HEK293T (cell line): ENCODE measurements around the gene MRPS7.
"Not testable (repeated sequence)": the region's sequence is repeated elsewhere in the genome, so short reads cannot be mapped to it uniquely, and the experiment has no call there.

ENCODE experiments used
- CTCF ChIA-PET: fragments of 350-600 bp; formaldehyde crosslinking; extraction: SDS; loops from one replicate; lab custom pipeline; 2021; ENCODE audit warnings: antibody characterized with exemption, inconsistent platforms; lab: Yijun Ruan, JAX
- POLR2A ChIA-PET: fragments of 350-600 bp; formaldehyde crosslinking; extraction: SDS; loops from one replicate; lab custom pipeline; 2020; ENCODE audit warnings: antibody characterized with exemption, inconsistent platforms; lab: Yijun Ruan, JAX
- DNase-seq: peaks from one replicate; pipeline ENCODE4 v3.0.0; 2012; ENCODE audit warnings: mixed read lengths; ENCODE audit errors: extremely low spot score
- ARNT ChIP-seq: fragments of 450-650 bp; IDR thresholded peaks from 2 replicates; pipeline ENCODE4 v1.6.1; 2017; ENCODE audit warnings: mild to moderate bottlenecking
- BHLHE40 ChIP-seq: fragments of 450-650 bp; IDR thresholded peaks from 2 replicates; pipeline ENCODE4 v1.6.1; 2016; ENCODE audit warnings: mild to moderate bottlenecking, moderate library complexity, borderline replicate concordance
- CTBP1 ChIP-seq: fragments of 450-650 bp; IDR thresholded peaks from 2 replicates; pipeline ENCODE4 v1.6.1; 2016; ENCODE audit warnings: borderline replicate concordance
- ELF4 ChIP-seq: fragments of 450-650 bp; IDR thresholded peaks from 2 replicates; pipeline ENCODE4 v1.6.1; 2017; ENCODE audit warnings: antibody characterized with exemption
- FOXA1 ChIP-seq: fragments of 450-650 bp; IDR thresholded peaks from 2 replicates; pipeline ENCODE4 v1.6.1; 2016; ENCODE audit warnings: mild to moderate bottlenecking
- FOXK2 ChIP-seq: fragments of 450-650 bp; IDR thresholded peaks from 2 replicates; pipeline ENCODE4 v1.6.1; 2016; ENCODE audit warnings: mild to moderate bottlenecking
- FOXM1 ChIP-seq: fragments of 450-650 bp; IDR thresholded peaks from 2 replicates; pipeline ENCODE4 v1.6.1; 2017; ENCODE audit warnings: mild to moderate bottlenecking, borderline replicate concordance
- HDGF ChIP-seq: fragments of 450-650 bp; IDR thresholded peaks from 2 replicates; pipeline ENCODE4 v1.6.1; 2017; ENCODE audit warnings: antibody characterized with exemption, borderline replicate concordance
- L3MBTL2 ChIP-seq: fragments of 450-650 bp; conservative IDR thresholded peaks from 2 replicates; pipeline ENCODE4 v1.6.1; 2016; ENCODE audit warnings: mild to moderate bottlenecking
- LEF1 ChIP-seq: fragments of 450-650 bp; IDR thresholded peaks from 2 replicates; pipeline ENCODE4 v1.6.1; 2017; ENCODE audit warnings: mild to moderate bottlenecking, borderline replicate concordance
- NFRKB ChIP-seq: fragments of 450-650 bp; IDR thresholded peaks from 2 replicates; pipeline ENCODE4 v1.6.1; 2016; ENCODE audit warnings: mild to moderate bottlenecking, moderate library complexity
- PKNOX1 ChIP-seq: fragments of 450-650 bp; IDR thresholded peaks from 2 replicates; pipeline ENCODE4 v1.6.1; 2016
- SP1 ChIP-seq: fragments of 450-650 bp; IDR thresholded peaks from 2 replicates; pipeline ENCODE4 v1.6.1; 2017
- SUZ12 ChIP-seq: fragments of 450-650 bp; IDR thresholded peaks from 2 replicates; pipeline ENCODE4 v1.6.1; 2016; ENCODE audit warnings: mild to moderate bottlenecking
- TARDBP ChIP-seq: fragments of 450-650 bp; IDR thresholded peaks from 2 replicates; pipeline ENCODE4 v1.6.1; 2016
- ZNF384 ChIP-seq: fragments of 450-650 bp; IDR thresholded peaks from 2 replicates; pipeline ENCODE4 v1.6.1; 2016

MRPS7 gene

GRCh38 chr17:75249564-75249963, 12.1 kb upstream of the MRPS7 start:
- ChIA-PET POLR2A (interaction anchor here (0.9 to 3.8 kb wide), 5 partner anchors 9 to 44 kb away, joined by 3 to 21 read pairs (median 9); partner anchors contain the start of genes GGA3, MIF4GD, MRPS7 and NUP85), CTCF (interaction anchor here (2.3 to 3.1 kb wide), 2 partner anchors 9 to 163 kb away, joined by 12 to 24 read pairs; no protein-coding TSS in a partner anchor)
- no peak for DNase-seq
- TF ChIP-seq PKNOX1 (no peak), ELF4 (no peak), LEF1 (no peak), CTBP1 (no peak), ARNT (no peak), FOXA1 (no peak), FOXK2 (no peak)

GRCh38 chr17:75250009-75250471, 11.6 kb upstream of the MRPS7 start:
- POLR2A ChIA-PET: interaction anchor here (0.9 to 3.8 kb wide), 5 partner anchors 10 to 44 kb away, joined by 3 to 21 read pairs (median 9); partner anchors contain the start of genes GGA3, MIF4GD, MRPS7 and NUP85
- CTCF ChIA-PET: interaction anchor here (2.3 to 3.1 kb wide), 2 partner anchors 10 to 162 kb away, joined by 12 to 24 read pairs; no protein-coding TSS in a partner anchor
- DNase-seq: no peak
- TF ChIP-seq PKNOX1 (no peak), LEF1 (no peak), TARDBP (no peak), ZNF384 (no peak), SP1 (no peak), ARNT (no peak), L3MBTL2 (no peak), HDGF (no peak), NFRKB (no peak), SUZ12 (no peak), ELF4 (no peak), FOXM1 (no peak), BHLHE40 (no peak), FOXA1 (no peak), CTBP1 (no peak), FOXK2 (no peak)

- POLR2A ChIA-PET: interaction anchor here (1.5 kb wide), 1 partner anchor 18 kb away, joined by 4 read pairs; the partner anchor contains the start of gene MIF4GD
- CTCF ChIA-PET: interaction anchor here (0.6 to 1.0 kb wide), 2 partner anchors 12 to 378 kb away, joined by 4 read pairs; no protein-coding TSS in a partner anchor
- no peak for DNase-seq
- TF ChIP-seq ZNF384 (no peak), BHLHE40 (no peak), TARDBP (no peak), FOXM1 (no peak), ARNT (no peak)
These were observed 9.5 kb upstream of the MRPS7 start for GRCh38 chr17:75252039-75252816.

- CTCF ChIA-PET, DNase-seq, POLR2A ChIA-PET: not testable (repeated sequence)
These were observed 5.6 kb upstream of the MRPS7 start for GRCh38 chr17:75255954-75256698.

- CTCF ChIA-PET, POLR2A ChIA-PET: not testable (repeated sequence)
These were observed 4.5 kb upstream of the MRPS7 start for GRCh38 chr17:75257228-75257627.

GRCh38 chr17:75260641-75261335, 891 bp upstream of the MRPS7 start:
- CTCF ChIA-PET: interaction anchor here (0.7 to 4.3 kb wide), 3 partner anchors 10 to 151 kb away, joined by 4 to 26 read pairs (median 15); partner anchors contain the start of gene MIF4GD
- no peak for TF ChIP-seq ELF4
- no peak for TF ChIP-seq L3MBTL2
- no peak for TF ChIP-seq FOXM1
- no peak for TF ChIP-seq ZNF384
- no peak for TF ChIP-seq ARNT
- no peak for TF ChIP-seq NFRKB
- no peak for TF ChIP-seq HDGF
- TF ChIP-seq FOXA1: no peak
- TF ChIP-seq FOXK2: no peak
- no peak for TF ChIP-seq BHLHE40
- POLR2A ChIA-PET: interaction anchor here (0.6 to 4.4 kb wide), 13 partner anchors 11 to 196 kb away, joined by 3 to 120 read pairs (median 6); partner anchors contain the start of genes MIF4GD, SLC25A19 and TMEM94
- peak; percentile 28 for DNase-seq

More at GRCh38 chr17:75257228-75257627, 4.5 kb upstream of the MRPS7 start:
- DNase-seq: not testable (repeated sequence)
